ENCODE measurements around the gene A2M.

DNA sequence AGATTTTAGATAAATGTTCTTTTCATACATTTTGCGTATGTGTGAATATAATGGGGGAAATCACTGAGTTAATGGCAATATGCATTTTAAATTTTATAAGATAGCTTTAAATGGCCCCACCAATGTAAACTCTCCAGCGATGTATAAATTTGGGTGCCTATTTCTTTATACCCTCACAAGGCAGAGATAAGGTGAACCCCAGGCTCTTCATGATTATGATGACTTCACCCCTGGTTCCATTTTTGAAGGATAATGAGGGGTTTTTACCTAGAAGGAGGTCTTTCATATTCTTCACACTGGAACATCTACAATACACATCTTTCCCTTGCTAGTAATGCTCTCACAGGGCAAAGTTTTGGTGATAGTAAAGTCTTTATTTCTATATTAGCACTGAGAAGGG is 91.2 kb downstream of the A2M start:
- TF ChIP-seq CTCF (IDR thresholded peaks at IDR 0.05) (no peak), POLR2A (IDR thresholded peaks at IDR 0.05) (no peak)

Data from adrenal gland (tissue), 5 donors.